Activated CD4-positive, alpha-beta T cell treated with anti-CD3 and anti-CD28 coated beads for 48 hours (primary cell): Measurements from ENCODE around the gene LGALS14.
"Not testable (repeated sequence)": the region's sequence is repeated elsewhere in the genome, so short reads cannot be mapped to it uniquely, and the experiment has no call there.

ENCODE experiments used
- DNase-seq: peaks from one replicate; pipeline ENCODE4 v3.0.0-alpha.2; 2020

The LGALS14 gene, protein sequence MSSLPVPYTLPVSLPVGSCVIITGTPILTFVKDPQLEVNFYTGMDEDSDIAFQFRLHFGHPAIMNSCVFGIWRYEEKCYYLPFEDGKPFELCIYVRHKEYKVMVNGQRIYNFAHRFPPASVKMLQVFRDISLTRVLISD

GRCh38 chr19:39704181-39705044 is at the start of gene LGALS14:
Gene LGALS14, plus strand, starts transcription at chr19:39704481. Its CDS starts 48 bp downstream, at chr19:39704529.
- DNase-seq, result peak; percentile 44

GRCh38 chr19:39655613-39656012 is 48.7 kb upstream of the LGALS14 start, which contains the start of gene LGALS16:
Gene LGALS16, plus strand, starts transcription at chr19:39655913. Its CDS starts 49 bp downstream, at chr19:39655962.
- no peak for DNase-seq

DNA sequence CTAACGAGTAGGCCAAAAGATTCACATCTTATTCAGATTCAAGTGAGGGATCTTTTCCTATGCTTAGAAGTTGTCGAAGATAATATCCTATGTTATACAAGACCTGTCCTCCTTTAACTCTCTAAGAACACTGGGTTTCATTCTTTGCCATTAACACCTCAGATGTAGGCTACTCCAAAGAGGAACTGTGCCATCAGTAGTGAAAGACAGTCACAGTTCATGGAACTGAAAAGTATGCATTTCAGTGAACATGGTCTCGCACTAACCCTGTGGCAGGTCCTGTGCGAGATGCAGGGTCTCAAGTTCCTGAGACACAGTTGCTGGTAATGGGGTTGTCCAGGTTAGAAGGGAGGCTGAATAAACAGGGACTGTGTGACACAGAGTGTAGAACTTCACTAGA is 44.5 kb upstream of the LGALS14 start:
- no peak for DNase-seq

- no peak for DNase-seq
Measured at GRCh38 chr19:39660661-39661060, 43.6 kb upstream of the LGALS14 start.

- DNase-seq, result no peak
Measured at GRCh38 chr19:39661565-39661964, 42.7 kb upstream of the LGALS14 start.

- not testable (repeated sequence) for DNase-seq
Measured at GRCh38 chr19:39669860-39670259, 34.4 kb upstream of the LGALS14 start.

DNA sequence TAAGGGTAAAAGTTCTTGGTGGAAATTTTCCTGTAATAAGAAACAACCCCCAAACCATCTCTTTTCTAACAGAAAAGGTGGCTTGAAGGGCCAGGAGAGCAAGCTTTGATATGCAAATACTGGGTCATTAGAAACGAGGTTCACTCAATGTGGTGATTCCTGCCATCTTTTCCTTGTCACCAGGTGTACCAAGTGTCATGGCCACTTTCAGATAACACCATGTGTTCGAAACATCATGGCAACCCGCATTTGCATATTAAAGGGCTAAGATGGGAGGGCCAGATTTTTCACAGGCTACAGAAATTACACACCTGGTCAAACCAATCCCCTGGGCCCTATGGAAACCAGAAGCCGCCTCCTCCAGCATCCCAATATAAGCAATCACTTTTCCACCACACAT is 33.3 kb upstream of the LGALS14 start:
- DNase-seq, result no peak

DNA sequence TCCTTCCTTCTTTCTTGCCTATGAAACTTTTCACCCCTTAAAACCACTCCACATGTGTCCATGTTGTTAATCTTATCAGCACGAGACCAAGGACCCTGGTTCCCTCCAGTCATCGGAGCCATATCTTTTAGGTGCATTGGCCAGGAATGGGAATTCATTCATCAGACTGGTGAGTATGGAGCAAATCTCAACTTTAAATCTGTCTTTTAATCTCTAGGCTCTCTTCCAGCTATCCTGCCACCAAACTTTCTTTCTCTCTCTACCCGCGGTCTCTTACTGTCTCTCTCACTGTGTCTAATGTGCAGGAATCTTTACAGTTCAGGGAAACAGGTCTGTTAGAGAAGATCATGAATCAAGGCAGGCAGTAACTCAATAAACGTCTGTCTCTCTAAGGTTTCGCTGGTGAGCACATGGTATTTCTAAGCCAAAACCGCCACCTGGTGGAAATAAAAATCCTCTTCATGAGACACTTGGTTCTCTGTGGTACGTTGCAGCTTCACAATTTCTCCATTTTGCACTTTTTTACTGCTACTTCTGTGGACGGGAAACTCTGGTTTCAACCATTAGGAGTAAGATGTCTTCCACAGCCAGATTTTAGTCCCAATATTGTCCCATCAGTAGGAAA is 32.4 kb upstream of the LGALS14 start:
- DNase-seq, result peak; percentile 60

GRCh38 chr19:39672473-39672872 is 31.8 kb upstream of the LGALS14 start:
- no peak for DNase-seq

- not testable (repeated sequence) for DNase-seq
Measured at GRCh38 chr19:39673862-39674261, 30.4 kb upstream of the LGALS14 start.

DNA sequence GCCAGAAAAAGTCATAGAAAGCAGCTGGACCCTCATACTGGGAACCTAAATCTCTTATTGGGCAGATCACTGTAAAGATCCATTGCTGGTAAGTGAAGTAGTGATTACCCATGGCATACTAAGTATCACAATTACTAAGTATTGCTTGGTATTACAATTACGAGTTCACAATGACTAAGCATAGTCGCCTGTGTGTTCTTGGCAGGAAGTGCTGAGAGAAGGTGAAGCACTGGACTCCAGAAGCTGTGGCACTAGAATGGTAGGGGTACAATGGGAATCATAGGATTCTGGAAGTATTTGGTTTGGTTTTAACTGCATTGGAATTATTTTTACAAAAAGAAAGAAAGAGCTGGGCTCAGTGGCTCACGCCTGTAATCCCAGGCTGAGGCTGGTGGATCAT is 28.3 kb upstream of the LGALS14 start:
- DNase-seq, result peak; percentile 30

- DNase-seq, result no peak
Measured at GRCh38 chr19:39677961-39678889, 26.1 kb upstream of the LGALS14 start.

DNA sequence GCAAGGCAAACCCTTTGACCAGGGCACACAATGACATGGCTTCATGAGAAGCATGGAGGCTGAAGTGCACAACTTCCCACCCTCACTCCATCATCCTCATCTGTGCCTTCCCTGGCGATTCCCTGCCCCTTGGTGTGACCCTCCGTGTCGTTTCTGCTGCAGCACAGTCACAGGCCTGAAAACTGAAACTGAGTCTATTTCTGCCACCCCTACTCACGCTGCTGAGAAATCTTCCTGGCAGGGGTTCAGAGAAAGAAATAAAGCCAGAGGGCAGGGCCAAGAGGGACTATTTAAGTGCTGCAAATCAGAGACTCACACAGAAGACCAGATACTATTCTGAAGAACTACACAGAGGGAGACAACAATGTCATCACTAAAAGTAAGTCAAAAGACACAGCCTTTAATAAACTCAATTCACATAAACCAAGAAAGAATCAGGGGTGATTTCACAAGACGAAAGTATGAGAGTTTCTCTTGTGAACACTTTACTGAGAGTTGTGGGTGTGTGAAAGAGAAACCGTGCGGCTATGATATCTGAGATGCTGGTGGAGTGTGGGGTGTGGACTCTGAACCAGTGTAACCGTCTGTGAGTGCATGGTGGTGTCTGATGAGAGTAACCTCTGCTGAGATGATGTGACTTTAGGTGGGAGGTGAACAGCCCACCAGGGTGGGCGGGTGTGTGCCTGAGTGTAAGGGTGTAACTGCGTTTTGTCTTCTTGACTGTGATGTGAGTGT is 25.1 kb upstream of the LGALS14 start:
- peak; percentile 74 for DNase-seq

GRCh38 chr19:39679791-39680168 is 24.5 kb upstream of the LGALS14 start:
- peak; percentile 76 for DNase-seq

DNA sequence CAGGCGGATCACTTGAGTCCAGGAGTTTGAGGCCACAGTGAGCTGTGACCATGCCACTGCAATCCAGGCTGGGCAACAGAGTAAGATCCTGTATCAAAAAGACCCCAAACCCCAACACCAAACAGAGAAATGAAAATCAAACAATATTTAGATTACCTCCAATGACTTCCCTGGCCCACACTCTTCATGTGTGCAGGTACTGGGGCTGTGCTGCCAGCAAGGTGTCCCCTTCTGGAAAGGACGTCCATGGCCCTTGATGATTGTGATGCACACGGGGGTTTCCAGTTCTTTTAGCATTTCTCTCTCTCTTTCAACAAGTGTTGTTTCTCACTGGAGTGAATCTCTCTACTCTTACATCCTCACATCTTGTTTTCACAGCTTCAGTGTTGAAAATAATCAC is 23.7 kb upstream of the LGALS14 start:
- no peak for DNase-seq

DNA sequence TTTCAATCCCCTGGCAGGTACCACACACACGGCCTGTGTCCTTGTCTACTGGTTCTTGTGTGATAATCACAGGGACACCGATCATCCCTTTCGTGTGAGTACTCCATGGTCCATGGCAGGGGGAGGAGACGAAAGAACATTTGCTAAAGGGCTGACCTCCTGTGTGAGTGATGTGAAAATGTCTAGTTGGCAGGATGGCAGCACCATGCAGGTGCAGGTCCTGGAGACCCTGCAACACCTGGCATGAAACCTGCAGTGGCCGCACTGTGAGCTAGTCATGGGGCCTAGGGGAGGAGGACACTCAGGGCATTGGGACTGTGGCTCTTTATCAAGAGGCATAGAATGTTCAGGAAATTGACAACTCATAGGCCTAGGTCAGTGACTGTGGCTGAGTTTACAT is 22.9 kb upstream of the LGALS14 start:
- DNase-seq, result no peak

GRCh38 chr19:39684267-39684666 is 20.0 kb upstream of the LGALS14 start:
- DNase-seq, result no peak

- DNase-seq, result no peak
Measured at GRCh38 chr19:39686739-39687138, 17.5 kb upstream of the LGALS14 start.

DNA sequence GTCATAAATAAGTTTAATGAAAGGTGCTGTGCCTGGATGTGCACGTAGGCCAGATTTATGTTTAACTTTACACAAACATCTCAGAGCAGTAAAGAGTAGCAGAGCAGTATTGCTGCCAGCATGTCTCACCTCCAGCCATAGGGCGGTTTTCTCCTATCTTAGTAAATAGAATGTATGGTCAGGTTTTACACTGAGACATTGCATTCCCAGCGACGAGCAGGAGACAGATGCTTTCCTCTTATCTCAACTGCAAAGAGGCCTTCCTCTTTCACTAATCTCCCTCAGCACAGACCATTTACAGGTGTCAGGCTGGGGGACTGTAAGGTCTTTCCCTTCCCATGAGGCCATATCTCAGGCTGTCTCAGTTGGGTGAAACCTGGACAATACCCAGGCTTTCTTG is 15.6 kb upstream of the LGALS14 start:
- not testable (repeated sequence) for DNase-seq

DNA sequence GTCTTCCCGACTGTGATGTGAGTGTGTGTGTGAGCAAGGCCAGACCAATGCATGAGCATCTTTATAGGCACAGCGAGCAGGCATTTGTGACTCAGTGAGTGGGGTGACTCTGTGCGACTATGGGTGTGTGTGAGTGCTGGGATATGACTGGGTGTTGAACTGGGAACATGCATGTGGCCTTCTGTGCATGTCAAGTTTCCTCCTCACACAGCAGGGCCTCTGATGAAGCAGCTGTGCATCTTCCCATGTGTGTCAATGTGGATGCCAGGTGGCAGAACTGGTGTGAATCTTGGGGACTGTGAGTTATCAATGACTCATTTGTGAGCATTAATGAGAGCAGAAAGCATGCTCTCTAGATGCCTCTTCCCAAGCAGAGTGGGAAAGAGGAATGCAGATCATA is 12.1 kb upstream of the LGALS14 start:
- DNase-seq, result peak; percentile 39

- no peak for DNase-seq
Measured at GRCh38 chr19:39692822-39693221, 11.5 kb upstream of the LGALS14 start.

- DNase-seq, result no peak
Measured at GRCh38 chr19:39695759-39696158, 8.5 kb upstream of the LGALS14 start.
